GM12878 (cell line): ENCODE results near the gene VCL. TPM values are rescaled to one million over a fixed set of nuclear protein-coding genes. Genes with fewer than 3 reads are reported as not detected.
"Not testable (repeated sequence)": the region's sequence is repeated elsewhere in the genome, so short reads cannot be mapped to it uniquely, and the experiment has no call there.

ENCODE experiments used
- ATAC-seq: fragments of 200-7000 bp; cut with Tn5 transposase; 3 replicates; pipeline ENCODE4 v1.9.1; 2020; ENCODE audit warnings: mild to moderate bottlenecking, moderate library complexity
- BruUV-seq: library from RNA; stranded (reverse); fragments of 400-500 nt; replicated peaks from 2 replicates; lab custom pipeline; 2021; lab: Mats Ljungman, UMichigan
- CTCF ChIA-PET: fragments of 300-600 bp; sonication (Branson Sonifier 250); formaldehyde crosslinking; extraction: SDS; loops from one replicate; lab custom pipeline; 2021; ENCODE audit warnings: inconsistent platforms; lab: Yijun Ruan, JAX
- POLR2A ChIA-PET: fragments of 350-600 bp; formaldehyde crosslinking; extraction: SDS; loops from one replicate; lab custom pipeline; 2021; ENCODE audit warnings: inconsistent platforms; lab: Charles Lee
- RAD21 ChIA-PET: fragments of 300-600 bp; sonication (Branson Sonifier 250); formaldehyde crosslinking; loops from one replicate; lab custom pipeline; 2023; ENCODE audit warnings: antibody characterized with exemption; ENCODE audit not compliant: unreplicated experiment; lab: Charles Lee
- SMC1A ChIA-PET: fragments of 300-600 bp; sonication (Branson Sonifier 250); formaldehyde crosslinking; loops from one replicate; lab custom pipeline; 2023; ENCODE audit not compliant: unreplicated experiment, uncharacterized antibody; lab: Charles Lee
- DNase-seq: peaks from one replicate; pipeline ENCODE4 v3.0.0-alpha.2; 2011; ENCODE audit warnings: low read depth, low spot score
- FAIRE-seq: peaks from 3 replicates; lab custom pipeline; 2011; peaks lifted over from hg19 to GRCh38; lab: Jason Lieb, UNC
- H2AFZ ChIP-seq: 2 replicates; pipeline ENCODE4 v1.6.0; 2011; ENCODE audit warnings: low read depth, low read length, control low read depth; ENCODE audit not compliant: control insufficient read depth
- H3K27ac ChIP-seq: 2 replicates; pipeline ENCODE4 v1.5.1; 2011; ENCODE audit warnings: control low read depth; ENCODE audit not compliant: control insufficient read depth, insufficient read depth
- H3K27me3 ChIP-seq, 2 experiments: replicated peaks in 1 of 2; 2 replicates each; pipeline versions ENCODE4 v1.6.0 to v1.6.1; 2011; ENCODE audit warnings: low read length in 1 of 2; ENCODE audit not compliant: control insufficient read depth in 2 of 2, insufficient read depth in 2 of 2
- H3K36me3 ChIP-seq, 2 experiments: 2 replicates each; pipeline ENCODE4 v1.5.1; 2011; ENCODE audit warnings: low read length in 1 of 2; ENCODE audit not compliant: control insufficient read depth in 2 of 2, insufficient read depth in 2 of 2
- H3K4me1 ChIP-seq: 2 replicates; pipeline ENCODE4 v1.6.1; 2011; ENCODE audit warnings: mild to moderate bottlenecking, low read length, moderate library complexity, mixed read lengths; ENCODE audit not compliant: control insufficient read depth, insufficient read depth
- H3K4me2 ChIP-seq: 2 replicates; pipeline ENCODE4 v1.6.0; 2011; ENCODE audit warnings: control low read depth; ENCODE audit not compliant: control insufficient read depth, insufficient read depth
- H3K4me3 ChIP-seq: fragments of 200-600 bp; sonication (generic); 2 replicates; pipeline ENCODE4 v1.5.1; 2016
- H3K79me2 ChIP-seq: 2 replicates; pipeline ENCODE4 v1.6.0; 2011; ENCODE audit warnings: low read length; ENCODE audit not compliant: control insufficient read depth, insufficient read depth
- H3K9ac ChIP-seq: 2 replicates; pipeline ENCODE4 v1.8.0; 2011; ENCODE audit warnings: low read length, control low read depth, mixed read lengths; ENCODE audit not compliant: control insufficient read depth, insufficient read depth
- H3K9me3 ChIP-seq: replicated peaks from 3 replicates; pipeline ENCODE4 v1.5.1; 2011; ENCODE audit warnings: mild to moderate bottlenecking, low read length; ENCODE audit not compliant: control insufficient read depth, insufficient read depth
- H4K20me1 ChIP-seq: 2 replicates; pipeline ENCODE4 v1.6.0; 2011; ENCODE audit not compliant: control insufficient read depth, insufficient read depth
- BCLAF1 ChIP-seq: fragments of 450-650 bp; IDR thresholded peaks from 2 replicates; pipeline ENCODE4 v1.6.1; 2017; ENCODE audit warnings: antibody characterized with exemption, mild to moderate bottlenecking, moderate library complexity
- BHLHE40 ChIP-seq, 2 experiments: fragments of 450-650 bp in 1 of 2; IDR thresholded peaks; 2 replicates each; pipeline ENCODE4 v1.6.1; 2011 to 2017; ENCODE audit warnings: low read depth in 2 of 2, borderline replicate concordance in 1 of 2, improper control_type of control experiment in 1 of 2, low read length in 1 of 2, mild to moderate bottlenecking in 1 of 2
- CBX3 ChIP-seq: fragments of 200-600 bp; sonication (generic); IDR thresholded peaks from 2 replicates; pipeline ENCODE4 v1.6.1; 2016; ENCODE audit warnings: low read depth, borderline replicate concordance
- PBX3 ChIP-seq: IDR thresholded peaks from 2 replicates; pipeline ENCODE4 v1.6.1; 2011; ENCODE audit warnings: mild to moderate bottlenecking, low read depth, low read length, moderate library complexity; ENCODE audit not compliant: insufficient replicate concordance
- POU2F2 ChIP-seq: IDR thresholded peaks from 3 replicates; pipeline ENCODE4 v1.6.1; 2011; ENCODE audit warnings: low read depth, mild to moderate bottlenecking, low read length, borderline replicate concordance
- SIN3A ChIP-seq: IDR thresholded peaks from 2 replicates; pipeline ENCODE4 v1.6.1; 2012; ENCODE audit warnings: low read depth, low read length, improper control_type of control experiment
- YBX1 ChIP-seq: fragments of 450-650 bp; IDR thresholded peaks from 2 replicates; pipeline ENCODE4 v1.6.1; 2016; ENCODE audit warnings: antibody characterized with exemption
- ZNF207 ChIP-seq: fragments of 450-650 bp; IDR thresholded peaks from 2 replicates; pipeline ENCODE4 v1.6.1; 2014; ENCODE audit warnings: antibody characterized with exemption, mild to moderate bottlenecking, borderline replicate concordance
- WGBS: methylation state at CpG from one replicate; pipeline ENCODE4 v1.1.6; 2016; ENCODE audit warnings: low lambda C conversion rate; ENCODE audit not compliant: insufficient replicate concordance, insufficient coverage; ENCODE audit errors: missing lambda C conversion rate; 5-methylcytosine and 5-hydroxymethylcytosine counted together
- in situ Hi-C: fragments of 300-500 bp; cut with MboI; formaldehyde crosslinking; loops from 9 replicates; pipeline ENCODE4 v1.14.3; 2018; ENCODE audit warnings: mixed read lengths
- intact Hi-C: fragments of 100-400 bp; cut with micrococcal nuclease; formaldehyde crosslinking; loops from one replicate; pipeline ENCODE4 v1.14.2; 2022; ENCODE audit not compliant: unreplicated experiment
- polyA plus RNA-seq, 11 experiments: library from polyadenylated mRNA; depleted of rRNA in 4 of 11; unstranded in 6 of 11; stranded (reverse) in 5 of 11; fragments of >200 nt; fragmentation: Nextera tagmentation in 4 of 11; fragmentation: Illumina TruSeq in 1 of 11; extraction: Ambion mirVana in 4 of 11; extraction: Trizol in 1 of 11; gene quantifications; 1 replicate in 1 of 11; 2 replicates in 10 of 11; pipeline versions ENCODE4 v1.2.1 to v1.2.3, GENCODE V29; 2011 to 2016; ENCODE audit warnings: inconsistent platforms in 2 of 11, missing spikeins in 2 of 11, low read depth in 1 of 11
- total RNA-seq, 4 experiments: library from RNA; depleted of rRNA in 3 of 4; stranded (reverse); fragments of >200 nt in 3 of 4; fragmentation: Illumina TruSeq in 1 of 4; extraction: Trizol in 1 of 4; gene quantifications; 2 replicates each; pipeline versions ENCODE4 v1.2.1 to v1.2.3, GENCODE V29; 2013 to 2021

VCL gene
- total and polyA plus RNA-seq, 10 of the 15 experiments (the other 5 are each of a cell fraction or from before 2014, with no cell fraction given): 6.7 to 54.6 (median 24.3) TPM

DNA sequence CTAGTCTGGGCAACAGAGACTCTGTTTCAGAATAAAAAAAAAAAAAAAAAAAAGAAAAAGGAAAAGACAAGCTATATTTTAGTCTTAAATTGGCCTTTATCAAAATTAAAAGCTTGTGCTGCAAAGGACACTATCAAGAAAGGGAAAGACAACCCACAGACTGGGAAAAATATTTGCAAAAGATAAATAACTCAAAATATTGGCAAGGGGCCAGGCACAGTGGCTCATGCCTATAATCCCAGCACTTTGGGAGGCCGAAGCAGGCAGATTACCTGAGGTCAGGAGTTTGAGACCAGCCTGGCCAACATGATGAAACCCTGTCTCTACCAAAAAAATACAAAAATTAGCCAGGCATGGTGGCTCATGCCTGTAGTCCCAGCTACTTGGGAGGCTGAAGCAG is 34.3 kb downstream of the VCL start:
- peaks cover 11% of the 10 kb centered on the region for H3K4me1 ChIP-seq
- H3K27ac ChIP-seq, H2AFZ ChIP-seq, H3K79me2 ChIP-seq, BruUV-seq, intact Hi-C loops, H4K20me1 ChIP-seq, H3K36me3 ChIP-seq, H3K9me3 ChIP-seq, in situ Hi-C loops, H3K4me2 ChIP-seq, H3K27me3 ChIP-seq, H3K4me3 ChIP-seq, ATAC-seq, H3K9ac ChIP-seq, FAIRE-seq, DNase-seq: not testable (repeated sequence)
- POLR2A ChIA-PET: interaction anchor here (0.5 to 0.6 kb wide), 4 partner anchors 27 to 349 kb away, joined by 3 to 4 read pairs (median 3); no protein-coding TSS in a partner anchor
- SMC1A ChIA-PET: interaction anchor here (1.1 to 1.6 kb wide), 2 partner anchors 15 to 32 kb away, joined by 4 to 5 read pairs; no protein-coding TSS in a partner anchor
- CTCF ChIA-PET: interaction anchor here (0.6 to 1.3 kb wide), 3 partner anchors 12 to 30 kb away, joined by 3 read pairs; no protein-coding TSS in a partner anchor
- RAD21 ChIA-PET: interaction anchor here (0.7 kb wide), 3 partner anchors 10 to 144 kb away, joined by 3 to 5 read pairs (median 3); no protein-coding TSS in a partner anchor
- WGBS: 91% methylated on average over 1 of the region's 1 CpG

- H4K20me1 ChIP-seq: no peaks in the 10 kb centered on the region
- ChIA-PET POLR2A (interaction anchor here (1.3 kb wide), 1 partner anchor 42 kb away, joined by 3 read pairs; no protein-coding TSS in a partner anchor), RAD21 (interaction anchor here (1.5 kb wide), 1 partner anchor 10 kb away, joined by 3 read pairs; no protein-coding TSS in a partner anchor), SMC1A (interaction anchor here (0.7 to 1.6 kb wide), 8 partner anchors 14 to 147 kb away, joined by 3 to 5 read pairs (median 3); no protein-coding TSS in a partner anchor), CTCF (interaction anchor here (0.6 to 3.6 kb wide), 6 partner anchors 11 to 93 kb away, joined by 3 to 24 read pairs (median 3); no protein-coding TSS in a partner anchor)
- no peak overlapping the region for H3K4me2 ChIP-seq
- intact Hi-C loops (no loop called here), in situ Hi-C loops (no loop called here)
- no peak overlapping the region for H3K4me3 ChIP-seq
- ATAC-seq (no peak), FAIRE-seq (no peak), DNase-seq (no peak)
- 31% methylated on average over 3 of the region's 3 CpGs for WGBS
- H3K9ac ChIP-seq: no peak overlapping the region
- peaks cover 11% of the 10 kb centered on the region for H3K4me1 ChIP-seq
- H3K9me3 ChIP-seq: no peaks in the 10 kb centered on the region
- H3K79me2 ChIP-seq: no peaks in the 10 kb centered on the region
- H2AFZ ChIP-seq: no peak overlapping the region
- H3K36me3 ChIP-seq: no peaks in the 10 kb centered on the region
- no TSS peak for BruUV-seq
- H3K27me3 ChIP-seq: no peaks in the 10 kb centered on the region
- no peak overlapping the region for H3K27ac ChIP-seq
- TF ChIP-seq ZNF207 (no peak), POU2F2 (no peak), YBX1 (no peak), BHLHE40 (IDR thresholded peaks at IDR 0.05; ENCODE audit: borderline replicate concordance in 1 of 2, low read depth in 2 of 2, low read length in 1 of 2) (no peak), SIN3A (no peak), PBX3 (no peak), CBX3 (no peak), BCLAF1 (no peak)
Observed at GRCh38 chr10:74032900-74033655, 35.2 kb downstream of the VCL start.
